IMR-90 (cell line): ENCODE results near the gene CDKL4. TPM values are rescaled to one million over a fixed set of nuclear protein-coding genes. Genes with fewer than 3 reads are reported as not detected.

ENCODE experiments used
- ATAC-seq: fragments of 200-7000 bp; cut with Tn5 transposase; 2 replicates; pipeline ENCODE4 v1.9.1; 2020; ENCODE audit warnings: low read depth, mild to moderate bottlenecking, moderate library complexity
- BruUV-seq: library from RNA; stranded (reverse); fragments of 400-500 nt; replicated peaks from 2 replicates; lab custom pipeline; 2021; lab: Mats Ljungman, UMichigan
- CTCF ChIA-PET: fragments of 300-600 bp; formaldehyde crosslinking; extraction: SDS; loops from one replicate; lab custom pipeline; 2021; ENCODE audit warnings: antibody characterized with exemption; lab: Yijun Ruan, JAX
- POLR2A ChIA-PET: fragments of 300-600 bp; sonication (Branson Sonifier 250); formaldehyde crosslinking; loops from one replicate; lab custom pipeline; 2022; ENCODE audit warnings: antibody characterized with exemption; ENCODE audit not compliant: unreplicated experiment; lab: Charles Lee
- DNase-seq: peaks from one replicate; pipeline ENCODE4 v3.0.0; 2013
- H2AFZ ChIP-seq: replicated peaks from 2 replicates; pipeline ENCODE3; 2013; ENCODE audit warnings: low read length, mild to moderate bottlenecking; ENCODE audit not compliant: poor library complexity
- H2AK5ac ChIP-seq: 2 replicates; pipeline ENCODE4 v1.6.1; 2013; ENCODE audit warnings: low read depth, low read length, inconsistent platforms
- H2AK9ac ChIP-seq: replicated peaks from 2 replicates; pipeline ENCODE3; 2013; ENCODE audit warnings: mild to moderate bottlenecking, low read depth, low read length, moderate library complexity; ENCODE audit not compliant: poor library complexity
- H2BK120ac ChIP-seq: 2 replicates; pipeline ENCODE4 v1.6.1; 2013; ENCODE audit warnings: low read depth, low read length, inconsistent platforms
- H2BK15ac ChIP-seq: 3 replicates; pipeline ENCODE4 v1.6.1; 2013; ENCODE audit warnings: low read depth, low read length, inconsistent platforms
- H2BK20ac ChIP-seq: 2 replicates; pipeline ENCODE4 v1.6.1; 2013; ENCODE audit warnings: low read depth, mild to moderate bottlenecking, inconsistent platforms, low read length, moderate library complexity
- H2BK5ac ChIP-seq: 2 replicates; pipeline ENCODE4 v1.6.1; 2013; ENCODE audit warnings: mild to moderate bottlenecking, low read depth, low read length, inconsistent platforms; ENCODE audit not compliant: poor library complexity, severe bottlenecking
- H3K14ac ChIP-seq: replicated peaks from 2 replicates; pipeline ENCODE4 v1.6.1; 2013; ENCODE audit warnings: low read depth, low read length, inconsistent platforms
- H3K18ac ChIP-seq: 2 replicates; pipeline ENCODE4 v1.6.1; 2013; ENCODE audit warnings: low read depth, low read length, control low read depth
- H3K23ac ChIP-seq: 2 replicates; pipeline ENCODE4 v1.6.1; 2013; ENCODE audit warnings: low read depth, low read length, inconsistent platforms
- H3K27ac ChIP-seq: 2 replicates; pipeline ENCODE4 v1.5.1; 2013; ENCODE audit warnings: mild to moderate bottlenecking, control low read depth, low read length; ENCODE audit not compliant: insufficient read depth
- H3K27me3 ChIP-seq: 2 replicates; pipeline ENCODE4 v1.6.1; 2013; ENCODE audit warnings: low read length; ENCODE audit not compliant: control insufficient read depth, insufficient read depth
- H3K36me3 ChIP-seq: 2 replicates; pipeline ENCODE4 v1.6.1; 2013; ENCODE audit warnings: low read length, mixed read lengths; ENCODE audit not compliant: control insufficient read depth, insufficient read depth
- H3K4ac ChIP-seq: 2 replicates; pipeline ENCODE4 v1.6.1; 2013; ENCODE audit warnings: low read depth, low read length, inconsistent platforms
- H3K4me1 ChIP-seq: 2 replicates; pipeline ENCODE4 v1.6.1; 2013; ENCODE audit warnings: low read length, mixed read lengths; ENCODE audit not compliant: control insufficient read depth, insufficient read depth
- H3K4me2 ChIP-seq: 2 replicates; pipeline ENCODE4 v1.6.1; 2013; ENCODE audit warnings: low read depth, mild to moderate bottlenecking, control low read depth, low read length, moderate library complexity
- H3K4me3 ChIP-seq: 2 replicates; pipeline ENCODE4 v1.5.1; 2013; ENCODE audit warnings: low read depth, mild to moderate bottlenecking, control low read depth, low read length, moderate library complexity; ENCODE audit not compliant: insufficient read depth
- H3K56ac ChIP-seq: 2 replicates; pipeline ENCODE4 v1.6.1; 2013; ENCODE audit warnings: low read length, inconsistent platforms; ENCODE audit not compliant: insufficient read depth; ENCODE audit errors: extremely low read depth
- H3K79me1 ChIP-seq, 2 experiments: 2 replicates each; pipeline ENCODE4 v1.6.1; 2013; ENCODE audit warnings: low read length in 2 of 2, inconsistent platforms in 1 of 2, low read depth in 1 of 2
- H3K9ac ChIP-seq: 2 replicates; pipeline ENCODE4 v1.6.1; 2013; ENCODE audit warnings: low read depth, low read length, control low read depth
- H3K9me1 ChIP-seq: 2 replicates; pipeline ENCODE4 v1.6.1; 2013; ENCODE audit warnings: low read length, inconsistent platforms; ENCODE audit not compliant: insufficient read depth
- H3K9me3 ChIP-seq: 2 replicates; pipeline ENCODE4 v1.6.1; 2013; ENCODE audit warnings: low read length; ENCODE audit not compliant: control insufficient read depth, insufficient read depth
- H4K20me1 ChIP-seq: 2 replicates; pipeline ENCODE4 v1.6.1; 2013; ENCODE audit warnings: low read length, inconsistent platforms; ENCODE audit not compliant: insufficient read depth
- H4K5ac ChIP-seq: 2 replicates; pipeline ENCODE4 v1.6.1; 2013; ENCODE audit warnings: mild to moderate bottlenecking, low read depth, low read length, control low read depth
- H4K8ac ChIP-seq, 2 experiments: 2 replicates each; pipeline ENCODE4 v1.6.1; 2013; ENCODE audit warnings: low read depth in 2 of 2, low read length in 2 of 2, control low read depth in 1 of 2, inconsistent platforms in 1 of 2
- H4K91ac ChIP-seq: 2 replicates; pipeline ENCODE4 v1.6.1; 2013; ENCODE audit warnings: low read depth, low read length, inconsistent platforms; ENCODE audit not compliant: insufficient read depth
- CHD1 ChIP-seq: IDR thresholded peaks from 2 replicates; pipeline ENCODE4 v1.6.1; 2012; ENCODE audit warnings: low read depth, low read length, improper control_type of control experiment
- FOS ChIP-seq: fragments of 150-350 bp; IDR thresholded peaks from 2 replicates; pipeline ENCODE4 v1.6.1; 2016; ENCODE audit warnings: low read depth, low read length
- MAFK ChIP-seq: IDR thresholded peaks from 2 replicates; pipeline ENCODE4 v1.6.1; 2012; ENCODE audit warnings: low read depth, low read length, improper control_type of control experiment
- RCOR1 ChIP-seq: IDR thresholded peaks from 2 replicates; pipeline ENCODE4 v1.6.1; 2012; ENCODE audit warnings: mild to moderate bottlenecking, low read length, improper control_type of control experiment; ENCODE audit not compliant: insufficient replicate concordance
- WGBS, 2 experiments: methylation state at CpG; one replicate each; pipeline versions ENCODE4 v1.1.5 to v1.1.7; 2013; ENCODE audit warnings: missing lambda C conversion rate in 2 of 2; ENCODE audit not compliant: insufficient read length in 1 of 2; ENCODE audit errors: extremely low coverage in 2 of 2; 5-methylcytosine and 5-hydroxymethylcytosine counted together
- dilution Hi-C: fragments of 300-500 bp; cut with HindIII; formaldehyde crosslinking; loops from one replicate; pipeline ENCODE4 v1.14.3; 2018; ENCODE audit warnings: low sequenced_read_pairs; ENCODE audit not compliant: unreplicated experiment
- in situ Hi-C: fragments of 300-500 bp; cut with MboI; formaldehyde crosslinking; loops from 3 replicates; pipeline ENCODE4 v1.14.3; 2019; ENCODE audit warnings: low sequenced_read_pairs, inconsistent platforms, mixed read lengths
- intact Hi-C: fragments of 100-400 bp; cut with micrococcal nuclease; formaldehyde crosslinking; loops from 2 replicates; pipeline ENCODE4 v1.10.0; 2022
- polyA plus RNA-seq, 3 experiments: library from polyadenylated mRNA; depleted of rRNA; stranded (reverse); fragments of >200 nt; gene quantifications; 2 replicates each; pipeline ENCODE4 v1.2.3, GENCODE V29; 2012; ENCODE audit warnings: low replicate concordance in 1 of 3
- total RNA-seq: library from RNA; depleted of rRNA; stranded (reverse); fragments of >200 nt; gene quantifications from 2 replicates; pipeline ENCODE4 v1.2.3, GENCODE V29; 2012

Gene CDKL4
- total and polyA plus RNA-seq, 2 of the 4 experiments (the other 2 are of a cell fraction) = not detected

DNA sequence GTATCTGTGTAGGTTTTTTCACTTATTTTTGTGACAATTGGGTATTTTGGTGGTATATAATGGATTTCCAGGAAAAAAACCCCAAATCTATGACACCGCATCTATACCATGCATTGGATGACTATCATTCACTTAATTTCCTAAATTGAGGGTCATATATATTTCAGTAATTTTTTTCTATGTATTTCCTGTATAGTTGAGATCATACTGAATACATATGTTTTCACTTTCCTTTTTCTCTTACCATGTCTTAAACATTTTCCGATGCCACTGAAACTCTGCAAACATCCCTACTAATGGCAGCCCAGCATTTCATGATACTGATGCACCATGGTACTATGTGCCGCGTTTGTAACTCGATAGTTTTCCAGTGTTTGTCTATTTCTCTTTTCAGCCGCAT is 40.4 kb downstream of the CDKL4 start:
- no TSS peak for BruUV-seq
- H4K8ac ChIP-seq = no peak overlapping the region
- H4K5ac ChIP-seq = no peak overlapping the region
- CTCF ChIA-PET = interaction anchor here (1.3 kb wide), 1 partner anchor 9 kb away, joined by 3 read pairs; no protein-coding TSS in a partner anchor
- TF ChIP-seq CHD1 = no peak
- TF ChIP-seq RCOR1 = no peak
- TF ChIP-seq MAFK = no peak
- TF ChIP-seq FOS = no peak
- no peak for DNase-seq
- no peak overlapping the region for H2BK15ac ChIP-seq
- no peaks in the 10 kb centered on the region for H4K20me1 ChIP-seq
- H3K4me3 ChIP-seq = no peak overlapping the region
- H4K91ac ChIP-seq = no peak overlapping the region
- no peak overlapping the region for H3K18ac ChIP-seq
- ATAC-seq = no peak
- no peak overlapping the region for H3K56ac ChIP-seq
- no peak overlapping the region for H3K14ac ChIP-seq
- H3K9me3 ChIP-seq = no peaks in the 10 kb centered on the region
- no peak overlapping the region for H2AK5ac ChIP-seq
- H2BK5ac ChIP-seq = no peak overlapping the region
- H3K4me1 ChIP-seq = no peaks in the 10 kb centered on the region
- in situ Hi-C loops (no loop called here), dilution Hi-C loops (loop anchor here (25.0 kb wide), 1 partner anchor 116 kb away; no protein-coding TSS in a partner anchor), intact Hi-C loops (no loop called here)
- H3K9me1 ChIP-seq = no peaks in the 10 kb centered on the region
- H3K4ac ChIP-seq = no peak overlapping the region
- H3K27me3 ChIP-seq = no peaks in the 10 kb centered on the region
- no peak overlapping the region for H2AFZ ChIP-seq
- H2BK120ac ChIP-seq = no peak overlapping the region
- H2BK20ac ChIP-seq = no peak overlapping the region
- POLR2A ChIA-PET = no interaction called here
- no peak overlapping the region for H2AK9ac ChIP-seq
- H3K4me2 ChIP-seq = no peak overlapping the region
- H3K23ac ChIP-seq = no peak overlapping the region
- no peaks in the 10 kb centered on the region for H3K79me1 ChIP-seq
- WGBS, 2 experiments = 88% methylated on average over 1 of the region's 6 CpGs; no CpG with 5 or more reads in 1 of the 2 experiments
- no peak overlapping the region for H3K9ac ChIP-seq
- H3K36me3 ChIP-seq = no peaks in the 10 kb centered on the region
- no peak overlapping the region for H3K27ac ChIP-seq
